Measurements from ENCODE around the gene KHK.

KHK gene

DNA sequence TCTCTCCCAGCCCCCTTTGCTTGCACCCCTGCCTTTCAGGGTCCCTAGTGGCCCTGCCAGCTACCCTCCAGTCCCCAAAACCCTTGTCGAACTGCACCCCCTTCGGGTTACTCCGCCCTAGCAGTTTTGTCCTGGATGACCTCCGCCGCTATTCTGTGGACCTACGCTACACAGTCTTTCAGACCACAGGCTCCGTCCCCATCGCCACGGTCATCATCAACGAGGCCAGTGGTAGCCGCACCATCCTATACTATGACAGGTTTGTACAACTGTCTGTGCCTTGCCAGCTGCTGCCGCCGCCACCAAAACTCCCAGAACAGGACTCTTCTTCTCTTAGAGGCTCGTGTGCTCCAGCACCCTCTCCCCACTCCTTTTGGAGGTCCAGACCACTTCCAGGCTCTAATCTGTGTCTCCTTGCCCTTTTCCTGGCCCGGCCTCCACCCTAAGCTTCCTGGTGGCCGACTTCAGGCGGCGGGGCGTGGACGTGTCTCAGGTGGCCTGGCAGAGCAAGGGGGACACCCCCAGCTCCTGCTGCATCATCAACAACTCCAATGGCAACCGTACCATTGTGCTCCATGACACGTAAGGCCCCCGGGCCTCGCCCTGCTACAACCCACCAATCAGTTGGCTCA, 7.9 kb downstream of the KHK start:
- TF ChIP-seq TEAD4 (IDR thresholded peaks at IDR 0.05), result no peak
- no peak for TF ChIP-seq ZBTB7A (IDR thresholded peaks at IDR 0.05; ENCODE audit: low read depth)
- no peak for TF ChIP-seq YY1 (IDR thresholded peaks at IDR 0.05; ENCODE audit: low read depth)

DNA sequence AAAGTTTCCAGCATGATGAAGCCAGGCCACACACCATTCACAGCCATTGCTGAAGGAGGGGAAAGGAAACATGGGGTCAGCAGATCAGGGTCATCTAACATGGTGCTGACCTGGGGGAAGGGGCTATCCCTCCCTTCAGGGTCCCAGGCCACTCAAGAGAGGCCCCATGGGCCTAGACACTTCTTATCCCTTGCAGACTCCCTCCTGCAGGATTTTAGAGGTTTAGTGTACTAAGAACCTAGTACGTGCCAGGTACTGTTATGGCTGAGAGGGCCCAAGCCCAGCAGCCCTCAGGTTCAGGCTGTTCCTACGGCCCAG, 8.8 kb downstream of the KHK start:
- TF ChIP-seq NFIC (IDR thresholded peaks at IDR 0.05) (no peak), REST (IDR thresholded peaks at IDR 0.05; ENCODE audit: low read depth) (no peak), CEBPB (IDR thresholded peaks at IDR 0.05) (no peak), MAX (IDR thresholded peaks at IDR 0.05) (no peak), YY1 (IDR thresholded peaks at IDR 0.05; ENCODE audit: low read depth) (no peak), EGR1 (IDR thresholded peaks at IDR 0.05) (no peak), ZBTB7A (IDR thresholded peaks at IDR 0.05; ENCODE audit: low read depth) (no peak), TAF1 (IDR thresholded peaks at IDR 0.05; ENCODE audit: low read depth) (no peak), TCF12 (IDR thresholded peaks at IDR 0.05; ENCODE audit: low read depth) (no peak), EP300 (IDR thresholded peaks at IDR 0.05; ENCODE audit: borderline replicate concordance) (no peak), CREB1 (IDR thresholded peaks at IDR 0.05; ENCODE audit: low read depth) (no peak), RAD21 (IDR thresholded peaks at IDR 0.05; ENCODE audit: low read depth) (no peak), TEAD4 (IDR thresholded peaks at IDR 0.05) (no peak), FOXM1 (IDR thresholded peaks at IDR 0.05; ENCODE audit: borderline replicate concordance, low read depth) (no peak)
- TF ChIP-seq, protein P1, sequence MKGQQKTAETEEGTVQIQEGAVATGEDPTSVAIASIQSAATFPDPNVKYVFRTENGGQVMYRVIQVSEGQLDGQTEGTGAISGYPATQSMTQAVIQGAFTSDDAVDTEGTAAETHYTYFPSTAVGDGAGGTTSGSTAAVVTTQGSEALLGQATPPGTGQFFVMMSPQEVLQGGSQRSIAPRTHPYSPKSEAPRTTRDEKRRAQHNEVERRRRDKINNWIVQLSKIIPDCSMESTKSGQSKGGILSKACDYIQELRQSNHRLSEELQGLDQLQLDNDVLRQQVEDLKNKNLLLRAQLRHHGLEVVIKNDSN (IDR thresholded peaks at IDR 0.05), result no peak

DNA sequence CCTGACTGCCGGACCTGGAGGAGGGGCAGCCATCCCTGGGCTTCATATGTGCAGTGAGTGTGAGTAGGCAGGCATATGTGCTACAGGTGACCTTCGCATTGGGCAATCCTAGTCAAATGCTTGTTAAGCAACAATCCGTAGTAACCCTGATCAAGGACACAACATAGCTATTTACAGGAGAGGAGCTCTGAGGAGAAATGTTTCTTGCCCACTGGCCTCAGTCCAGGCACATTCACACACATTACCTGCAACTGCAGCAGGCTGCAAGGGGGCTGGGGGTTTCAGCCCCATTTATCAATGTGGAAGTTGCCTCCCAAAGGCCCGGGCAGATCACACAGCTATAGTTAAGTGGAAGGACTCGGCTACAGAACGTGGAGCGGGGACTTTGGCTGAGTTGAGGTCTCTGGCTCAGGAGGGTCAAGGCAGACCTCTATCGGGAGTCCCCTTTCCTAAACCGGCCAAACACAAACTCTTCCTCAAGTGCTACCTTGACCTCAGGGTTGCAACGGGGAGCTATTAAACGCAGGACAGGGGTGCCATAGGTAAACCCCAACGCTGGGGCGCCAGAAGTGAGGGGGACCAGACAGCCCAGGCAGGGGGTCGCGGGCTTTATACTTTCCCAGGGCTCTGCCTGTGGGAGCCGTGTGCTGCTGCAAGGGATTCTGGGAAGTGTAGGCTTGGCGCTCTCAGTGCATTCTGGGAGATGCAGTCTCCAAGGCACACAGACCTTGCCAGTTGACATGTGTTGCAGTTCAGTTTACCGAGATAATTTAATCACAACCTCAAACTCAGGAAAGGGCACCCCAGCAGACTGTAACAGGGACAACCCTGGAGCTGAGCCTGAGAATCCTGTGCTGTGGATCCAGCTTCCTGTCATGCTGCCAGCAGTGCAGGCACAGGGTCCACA, 9.4 kb downstream of the KHK start:
- peak; percentile 35; the same call in 1 of the 2 replicates for TF ChIP-seq CEBPB (IDR thresholded peaks at IDR 0.05)
- TF ChIP-seq NFIC (IDR thresholded peaks at IDR 0.05), result no peak
- TF ChIP-seq ZBTB7A (IDR thresholded peaks at IDR 0.05; ENCODE audit: low read depth), result peak; percentile 75; the same call in 1 of the 2 replicates

- TF ChIP-seq MAX (IDR thresholded peaks at IDR 0.05) (no peak), NFIC (IDR thresholded peaks at IDR 0.05) (no peak), FOXM1 (IDR thresholded peaks at IDR 0.05; ENCODE audit: borderline replicate concordance, low read depth) (no peak), ZBTB7A (IDR thresholded peaks at IDR 0.05; ENCODE audit: low read depth) (no peak), TEAD4 (IDR thresholded peaks at IDR 0.05) (no peak), TAF1 (IDR thresholded peaks at IDR 0.05; ENCODE audit: low read depth) (no peak), CREB1 (IDR thresholded peaks at IDR 0.05; ENCODE audit: low read depth) (no peak), EGR1 (IDR thresholded peaks at IDR 0.05) (no peak), REST (IDR thresholded peaks at IDR 0.05; ENCODE audit: low read depth) (no peak), TCF12 (IDR thresholded peaks at IDR 0.05; ENCODE audit: low read depth) (no peak), RAD21 (IDR thresholded peaks at IDR 0.05; ENCODE audit: low read depth) (no peak), CEBPB (IDR thresholded peaks at IDR 0.05) (no peak), YY1 (IDR thresholded peaks at IDR 0.05; ENCODE audit: low read depth) (no peak), EP300 (IDR thresholded peaks at IDR 0.05; ENCODE audit: borderline replicate concordance) (no peak)
- TF ChIP-seq, protein P1 (IDR thresholded peaks at IDR 0.05), result no peak
Observed at GRCh38 chr2:27096748-27097297, 10.3 kb downstream of the KHK start.

DNA sequence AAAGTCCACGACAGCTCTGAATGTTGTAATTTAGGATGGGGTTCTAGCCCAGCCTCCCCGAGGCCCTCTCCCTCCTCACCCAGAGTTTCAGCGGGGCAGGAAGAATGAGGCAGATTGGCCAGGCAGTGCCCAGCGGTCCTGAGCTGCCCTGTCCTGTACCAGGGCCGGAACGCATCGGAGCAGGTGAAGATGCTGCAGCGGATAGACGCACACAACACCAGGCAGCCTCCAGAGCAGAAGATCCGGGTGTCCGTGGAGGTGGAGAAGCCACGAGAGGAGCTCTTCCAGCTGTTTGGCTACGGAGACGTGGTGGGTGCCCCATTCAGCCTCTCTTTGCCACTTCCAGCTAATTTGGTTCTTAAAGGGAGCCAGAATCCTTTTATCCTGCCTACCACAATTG, 10.8 kb downstream of the KHK start:
- TF ChIP-seq TCF12 (IDR thresholded peaks at IDR 0.05; ENCODE audit: low read depth) (no peak), MAX (IDR thresholded peaks at IDR 0.05) (no peak), FOXM1 (IDR thresholded peaks at IDR 0.05; ENCODE audit: borderline replicate concordance, low read depth) (no peak), REST (IDR thresholded peaks at IDR 0.05; ENCODE audit: low read depth) (no peak), TAF1 (IDR thresholded peaks at IDR 0.05; ENCODE audit: low read depth) (no peak), EP300 (IDR thresholded peaks at IDR 0.05; ENCODE audit: borderline replicate concordance) (no peak), YY1 (IDR thresholded peaks at IDR 0.05; ENCODE audit: low read depth) (no peak), RAD21 (IDR thresholded peaks at IDR 0.05; ENCODE audit: low read depth) (no peak), ZBTB7A (IDR thresholded peaks at IDR 0.05; ENCODE audit: low read depth) (no peak), EGR1 (IDR thresholded peaks at IDR 0.05) (no peak), CEBPB (IDR thresholded peaks at IDR 0.05) (no peak), CREB1 (IDR thresholded peaks at IDR 0.05; ENCODE audit: low read depth) (no peak), TEAD4 (IDR thresholded peaks at IDR 0.05) (no peak), NFIC (IDR thresholded peaks at IDR 0.05) (no peak)
- TF ChIP-seq, protein P1 (IDR thresholded peaks at IDR 0.05), result no peak
